K562 (cell line): Measurements from ENCODE around the gene HBG1. TPM values are rescaled to one million over a fixed set of nuclear protein-coding genes. Genes with fewer than 3 reads are reported as not detected.

Experiments
- ATAC-seq: fragments of 200-7000 bp; cut with Tn5 transposase; 3 replicates; pipeline ENCODE4 v1.9.1; 2020; ENCODE audit warnings: moderate library complexity
- BruUV-seq: library from RNA; stranded (reverse); fragments of 400-500 nt; replicated peaks from 2 replicates; lab custom pipeline; 2021; lab: Mats Ljungman, UMichigan
- CTCF ChIA-PET: fragments of 300-600 bp; formaldehyde crosslinking; extraction: SDS; loops from one replicate; lab custom pipeline; 2021; ENCODE audit warnings: low intra/inter-chr PET ratio; lab: Yijun Ruan, JAX
- POLR2A ChIA-PET: fragments of 300-600, 350-650 bp; sonication (Branson Sonifier 250); formaldehyde crosslinking; extraction: SDS; loops from one replicate; lab custom pipeline; 2021; ENCODE audit warnings: antibody characterized with exemption, inconsistent platforms; lab: Yijun Ruan, JAX
- DNase-seq, 4 experiments: peaks; one replicate each; pipeline versions ENCODE4 v3.0.0 to v3.0.0-alpha.2; 2011 to 2018; ENCODE audit warnings: low spot score in 3 of 4, mixed read lengths in 3 of 4; ENCODE audit errors: extremely low read depth in 1 of 4
- FAIRE-seq: peaks from 2 replicates; lab custom pipeline; 2011; peaks lifted over from hg19 to GRCh38; lab: Jason Lieb, UNC
- H2AFZ ChIP-seq: 2 replicates; pipeline ENCODE4 v1.6.0; 2011; ENCODE audit warnings: low read depth, low read length, control low read depth, inconsistent platforms
- H3K27ac ChIP-seq: fragments of 200-600 bp; 3 replicates; pipeline ENCODE4 v1.8.0; 2011; ENCODE audit warnings: low read depth, mild to moderate bottlenecking, control low read depth, inconsistent platforms, low read length, moderate library complexity, mixed read lengths; ENCODE audit errors: extremely low read depth
- H3K27me3 ChIP-seq, 2 experiments: fragments of 300-600 bp in 1 of 2; 2 replicates in 1 of 2; 3 replicates in 1 of 2; pipeline versions ENCODE4 v1.6.0 to v1.8.0; 2011; ENCODE audit warnings: inconsistent platforms in 2 of 2, low read length in 2 of 2, mild to moderate bottlenecking in 1 of 2, mixed read lengths in 1 of 2, moderate library complexity in 1 of 2; ENCODE audit not compliant: control insufficient read depth in 2 of 2, insufficient read depth in 2 of 2
- H3K36me3 ChIP-seq: fragments of 300-600 bp; 3 replicates; pipeline ENCODE4 v1.8.0; 2011; ENCODE audit warnings: mild to moderate bottlenecking, low read length, inconsistent platforms; ENCODE audit not compliant: control insufficient read depth, insufficient read depth
- H3K4me1 ChIP-seq, 2 experiments: fragments of 200-600 bp in 1 of 2; replicated peaks in 1 of 2; 2 replicates in 1 of 2; 3 replicates in 1 of 2; pipeline versions ENCODE4 v1.5.1 to v1.8.0; 2011; ENCODE audit warnings: inconsistent platforms in 2 of 2, low read length in 2 of 2, mild to moderate bottlenecking in 1 of 2, mixed read lengths in 1 of 2, moderate library complexity in 1 of 2; ENCODE audit not compliant: control insufficient read depth in 2 of 2, insufficient read depth in 2 of 2
- H3K4me2 ChIP-seq: 2 replicates; pipeline ENCODE4 v1.6.1; 2011; ENCODE audit warnings: low read length, control low read depth, inconsistent platforms, mixed read lengths; ENCODE audit not compliant: insufficient read depth
- H3K4me3 ChIP-seq: fragments of 200-600 bp; sonication (generic), shearing (Covaris generic); 2 replicates; pipeline ENCODE4 v1.5.1; 2016; ENCODE audit warnings: control low read depth, inconsistent platforms
- H3K79me2 ChIP-seq: fragments of 200-600 bp; 3 replicates; pipeline ENCODE4 v1.8.0; 2011; ENCODE audit warnings: low read length, inconsistent platforms; ENCODE audit not compliant: control insufficient read depth, insufficient read depth
- H3K9ac ChIP-seq, 2 experiments: 2 replicates each; pipeline versions ENCODE4 v1.6.0 to v1.6.1; 2011; ENCODE audit warnings: low read depth in 2 of 2, low read length in 2 of 2, control low read depth in 1 of 2, inconsistent platforms in 1 of 2, mild to moderate bottlenecking in 1 of 2, mixed read lengths in 1 of 2; ENCODE audit not compliant: insufficient read depth in 1 of 2
- H3K9me1 ChIP-seq: one replicate; pipeline ENCODE4 v1.6.0; 2011; ENCODE audit warnings: inconsistent platforms, mild to moderate bottlenecking, low read length, moderate library complexity; ENCODE audit not compliant: control insufficient read depth, insufficient read depth
- H3K9me3 ChIP-seq: replicated peaks from 2 replicates; pipeline ENCODE4 v1.5.1; 2011; ENCODE audit warnings: low read depth, low read length, inconsistent platforms; ENCODE audit not compliant: control insufficient read depth, insufficient read depth
- H4K20me1 ChIP-seq: replicated peaks from 2 replicates; pipeline ENCODE4 v1.6.1; 2011; ENCODE audit warnings: low read length, inconsistent platforms, mixed read lengths; ENCODE audit not compliant: control insufficient read depth, insufficient read depth
- ATF4 ChIP-seq: fragments of 450-650 bp; formaldehyde crosslinking; IDR thresholded peaks from 2 replicates; pipeline ENCODE4 v1.4.0; 2022; ENCODE audit warnings: mild to moderate bottlenecking, moderate library complexity
- CEBPB ChIP-seq: fragments of 450-650 bp; IDR thresholded peaks from 2 replicates; pipeline ENCODE4 v1.6.1; 2016; ENCODE audit warnings: missing genetic modification characterization, missing compliant biosample characterization
- FOXP4 ChIP-seq: sonication (generic); formaldehyde crosslinking; IDR thresholded peaks from 2 replicates; pipeline ENCODE4 v1.8.0; 2022; ENCODE audit warnings: mild to moderate bottlenecking, missing genetic modification reagents, borderline replicate concordance
- POLR2A ChIP-seq: fragments of 450-650 bp; conservative IDR thresholded peaks from 2 replicates; pipeline ENCODE4 v1.6.1; 2016
- POLR2G ChIP-seq: fragments of 200-400 bp; formaldehyde crosslinking; IDR thresholded peaks from 2 replicates; pipeline ENCODE4 v1.6.1; 2017; ENCODE audit warnings: low read depth, mild to moderate bottlenecking, antibody characterized with exemption, low read length, moderate library complexity
- SMARCE1 ChIP-seq: fragments of 450-650 bp; IDR thresholded peaks from 2 replicates; pipeline ENCODE4 v1.7.1; 2016; ENCODE audit warnings: mild to moderate bottlenecking
- SRSF7 ChIP-seq: fragments of 200-400 bp; formaldehyde crosslinking; optimal IDR thresholded peaks from 2 replicates; pipeline ENCODE3; 2017; ENCODE audit warnings: mild to moderate bottlenecking, low read depth, low read length
- TAL1 ChIP-seq: fragments of 450-650 bp; IDR thresholded peaks from 2 replicates; pipeline ENCODE4 v1.6.1; 2016; ENCODE audit warnings: mild to moderate bottlenecking
- ZBTB11 ChIP-seq, 3 experiments: fragments of 200-800 bp in 1 of 3; fragments of 250-450 bp in 1 of 3; fragments of 450-650 bp in 1 of 3; sonication (Bioruptor Pico) in 1 of 3; sonication (Bioruptor generic) in 1 of 3; formaldehyde crosslinking in 1 of 3; IDR thresholded peaks; 2 replicates each; pipeline versions ENCODE4 v1.6.1 to v1.8.0; 2016 to 2022; ENCODE audit warnings: mild to moderate bottlenecking in 2 of 3, missing genetic modification characterization in 2 of 3, missing compliant biosample characterization in 1 of 3, moderate library complexity in 1 of 3
- ZBTB17 ChIP-seq: fragments of 450-650 bp; formaldehyde crosslinking; IDR thresholded peaks from 2 replicates; pipeline ENCODE4 v1.4.0; 2020; ENCODE audit warnings: mild to moderate bottlenecking
- ZNF217 ChIP-seq: sonication (generic); formaldehyde crosslinking; IDR thresholded peaks from 2 replicates; pipeline ENCODE4 v1.8.0; 2022; ENCODE audit warnings: mild to moderate bottlenecking, missing genetic modification reagents
- ZNF311 ChIP-seq: fragments of 250-450 bp; sonication (Bioruptor Pico); IDR thresholded peaks from 2 replicates; pipeline ENCODE4 v1.4.0; 2020; ENCODE audit warnings: mild to moderate bottlenecking, moderate library complexity
- ZNF512 ChIP-seq: IDR thresholded peaks from 2 replicates; pipeline ENCODE4 v1.6.1; 2016; ENCODE audit warnings: missing genetic modification characterization, missing compliant biosample characterization
- WGBS: fragments of 100-300 bp; shearing (Covaris generic); methylation state at CpG from one replicate; pipeline ENCODE4 v1.1.6; 2016; ENCODE audit warnings: low coverage, mixed read lengths; ENCODE audit not compliant: insufficient coverage; ENCODE audit errors: missing lambda C conversion rate; 5-methylcytosine and 5-hydroxymethylcytosine counted together
- in situ Hi-C: fragments of 300-500 bp; cut with MboI; formaldehyde crosslinking; loops from 4 replicates; pipeline ENCODE4 v1.15.0; 2018; ENCODE audit warnings: inconsistent platforms, mixed read lengths
- intact Hi-C: fragments of 100-400 bp; cut with micrococcal nuclease; formaldehyde crosslinking; loops from 2 replicates; pipeline ENCODE4 v1.14.2; 2022
- polyA plus RNA-seq, 8 experiments: library from polyadenylated mRNA; depleted of rRNA in 4 of 8; stranded (reverse) in 5 of 8; unstranded in 3 of 8; fragments of >200 nt; fragmentation: Nextera tagmentation in 2 of 8; fragmentation: Illumina TruSeq in 1 of 8; extraction: Ambion mirVana in 2 of 8; extraction: Trizol in 1 of 8; gene quantifications; 2 replicates each; pipeline versions ENCODE4 v1.2.1 to v1.2.3, GENCODE V29; 2011 to 2014; ENCODE audit warnings: inconsistent platforms in 1 of 8, missing spikeins in 1 of 8
- total RNA-seq, 7 experiments: library from RNA; depleted of rRNA in 6 of 7; stranded (reverse); fragments of >200 nt in 6 of 7; fragmentation: Illumina TruSeq in 2 of 7; extraction: Trizol in 2 of 7; gene quantifications; 2 replicates each; pipeline versions ENCODE4 v1.2.1 to v1.2.3, GENCODE V29; 2011 to 2021; ENCODE audit warnings: low replicate concordance in 1 of 7

Gene HBG1
- total and polyA plus RNA-seq, 9 of the 15 experiments (the other 6 are each of a cell fraction or from before 2014, with no cell fraction given), result 1,066 to 16,338 (median 4,898) TPM

GRCh38 chr11:5240458-5240857 lies 9.2 kb downstream of the HBG1 start:
- BruUV-seq, result no TSS peak
- TF ChIP-seq SMARCE1, result no peak
- TF ChIP-seq ZNF217 (CRISPR knock-in tag), result no peak
- no peak for TF ChIP-seq ZNF311 (CRISPR knock-in tag)
- 0 out of 2 replicates have a peak, but pooled peaks have one; percentile 42 for TF ChIP-seq POLR2A
- no peak for TF ChIP-seq ZNF512 (tag)
- TF ChIP-seq ATF4 (CRISPR knock-in tag), result no peak
- peak; percentile 72 for TF ChIP-seq CEBPB
- TF ChIP-seq ZBTB17, result peak; percentile 40; the same call in 1 of the 2 replicates
- TF ChIP-seq FOXP4 (CRISPR knock-in tag), result no peak
- TF ChIP-seq POLR2G, result peak; percentile 37; the same call in 1 of the 2 replicates
- no peak for TF ChIP-seq ZBTB11 (CRISPR knock-in tag; IDR thresholded peaks at IDR 0.05)
- TF ChIP-seq SRSF7, result no peak
- TF ChIP-seq TAL1, result no peak

More at GRCh38 chr11:5240458-5240857, 9.2 kb downstream of the HBG1 start:
- Histone ChIP-seq H4K20me1 (0 out of 2 replicates have a peak, but pooled peaks cover 4% of the 10 kb centered on the region), H2AFZ (no peak overlapping the region), H3K4me2 (peak overlapping the region; percentile 42), H3K9me1 (no peaks in the 10 kb centered on the region), H3K36me3 (peaks cover 13% of the 10 kb centered on the region), H3K27ac (peak overlapping the region; percentile 17; the same call in 1 of the 3 replicates), H3K9ac (peak overlapping the region in 1 of 2 experiments; percentile 70; a peak in 1 of 4 replicates), H3K79me2 (peaks cover 58% of the 10 kb centered on the region), H3K27me3 (no peaks in the 10 kb centered on the region), H3K4me3 (no peak overlapping the region), H3K4me1 (peaks cover 9 to 44% of the 10 kb centered on the region in 2 experiments), H3K9me3 (no peaks in the 10 kb centered on the region)
- FAIRE-seq, result no peak
- WGBS, result 27% methylated on average over 2 of the region's 2 CpGs
- ATAC-seq, result no peak
- intact Hi-C loops, result no loop called here
- ChIA-PET POLR2A (interaction anchor here (0.7 to 1.6 kb wide), 10 partner anchors 9 to 1344 kb away, joined by 3 to 7 read pairs (median 4); partner anchors contain the start of gene HBG1), CTCF (interaction anchor here (0.6 kb wide), 1 partner anchor 31 kb away, joined by 4 read pairs; no protein-coding TSS in a partner anchor)
- in situ Hi-C loops, result loop anchor here (5.0 kb wide), 1 partner anchor 47 kb away; no protein-coding TSS in a partner anchor
- DNase-seq, result no peak
